Astrocyte of the spinal cord (primary cell): ENCODE measurements around the gene CLIC4.

ENCODE experiments used
- DNase-seq: peaks from one replicate; pipeline ENCODE4 v3.0.0; 2011; ENCODE audit warnings: low read depth, low spot score
- H3K4me3 ChIP-seq: 2 replicates; pipeline ENCODE4 v1.5.1; 2011; ENCODE audit warnings: low read depth, mild to moderate bottlenecking, low read length, moderate library complexity
- CTCF ChIP-seq: IDR thresholded peaks from 2 replicates; pipeline ENCODE4 v1.5.1; 2012; ENCODE audit warnings: low read depth, mild to moderate bottlenecking, low read length, inconsistent platforms
- in situ Hi-C: cut with HindIII; loops from 2 replicates; pipeline ENCODE4 v1.10.0; 2017; ENCODE audit warnings: low sequenced_read_pairs

CLIC4 gene

GRCh38 chr1:24878045-24878444 lies 132.8 kb downstream of the CLIC4 start:
- no peak for DNase-seq
- in situ Hi-C loops = no loop called here
- no peak for TF ChIP-seq CTCF
- no peak overlapping the region for H3K4me3 ChIP-seq

- DNase-seq = peak; percentile 13
- no peak for TF ChIP-seq CTCF
- no peak overlapping the region for H3K4me3 ChIP-seq
- in situ Hi-C loops = no loop called here
Measured at GRCh38 chr1:24878775-24879742, 133.8 kb downstream of the CLIC4 start.

GRCh38 chr1:24881034-24881433 lies 135.8 kb downstream of the CLIC4 start:
- no peak for DNase-seq
- in situ Hi-C loops = no loop called here
- no peak for TF ChIP-seq CTCF
- H3K4me3 ChIP-seq = no peak overlapping the region

- no peak overlapping the region for H3K4me3 ChIP-seq
- in situ Hi-C loops = no loop called here
- DNase-seq = no peak
- no peak for TF ChIP-seq CTCF
Measured at GRCh38 chr1:24884751-24885150, 139.5 kb downstream of the CLIC4 start.

- no peak overlapping the region for H3K4me3 ChIP-seq
- no peak for TF ChIP-seq CTCF
- DNase-seq = no peak
- in situ Hi-C loops = no loop called here
Measured at GRCh38 chr1:24886241-24886640, 141.0 kb downstream of the CLIC4 start.

GRCh38 chr1:24888061-24888970 lies 143.1 kb downstream of the CLIC4 start:
- no peak overlapping the region for H3K4me3 ChIP-seq
- TF ChIP-seq CTCF = no peak
- in situ Hi-C loops = no loop called here
- DNase-seq = no peak
